ENCODE measurements around the gene MALAT1.

MALAT1 gene

DNA sequence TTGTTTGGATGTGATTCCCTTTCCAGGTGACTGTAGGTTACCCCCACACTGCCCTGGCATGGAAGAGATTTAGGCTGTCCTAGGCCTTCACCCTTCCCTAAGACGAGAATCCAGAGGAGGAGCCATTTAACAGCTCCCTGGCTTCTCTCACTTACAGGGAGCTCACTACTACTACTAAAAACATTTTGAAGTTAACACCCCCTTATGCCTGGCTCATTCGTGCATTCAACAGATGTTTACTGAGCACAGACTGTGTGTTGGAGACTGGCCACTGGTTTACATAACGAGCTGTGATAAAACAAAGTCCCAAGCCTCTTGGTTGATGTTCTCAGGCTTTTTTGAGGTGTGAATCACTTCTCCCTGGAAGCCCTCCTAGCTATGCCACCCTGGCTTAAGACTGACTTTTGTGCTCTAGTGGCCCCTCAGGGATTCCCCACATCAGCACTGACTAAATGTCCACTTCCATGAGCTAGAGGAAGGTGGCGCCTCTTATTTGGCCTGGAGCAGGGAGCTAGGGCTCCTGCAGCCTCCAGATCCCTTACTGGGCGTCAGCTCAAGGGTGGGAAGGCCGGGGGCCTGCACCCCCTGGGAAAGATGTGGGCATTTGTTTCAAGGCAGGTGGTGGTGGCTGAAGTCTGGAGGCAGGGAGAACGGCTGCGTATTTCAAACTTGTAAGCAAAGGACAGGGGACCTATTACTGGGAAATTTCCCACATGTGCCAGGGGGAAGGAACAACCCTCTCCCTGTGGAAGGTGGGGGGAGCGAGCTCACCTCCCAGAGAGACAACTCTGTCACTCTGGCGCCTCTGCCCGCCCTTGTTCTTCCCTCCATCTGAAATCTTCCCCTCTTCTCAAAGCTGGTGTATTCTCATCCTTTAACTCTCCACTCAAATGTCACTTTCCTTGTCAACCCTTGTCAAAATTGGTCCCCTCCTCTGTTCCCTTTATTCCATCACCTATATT lies 19.4 kb upstream of the MALAT1 start:
- no peak for DNase-seq

DNA sequence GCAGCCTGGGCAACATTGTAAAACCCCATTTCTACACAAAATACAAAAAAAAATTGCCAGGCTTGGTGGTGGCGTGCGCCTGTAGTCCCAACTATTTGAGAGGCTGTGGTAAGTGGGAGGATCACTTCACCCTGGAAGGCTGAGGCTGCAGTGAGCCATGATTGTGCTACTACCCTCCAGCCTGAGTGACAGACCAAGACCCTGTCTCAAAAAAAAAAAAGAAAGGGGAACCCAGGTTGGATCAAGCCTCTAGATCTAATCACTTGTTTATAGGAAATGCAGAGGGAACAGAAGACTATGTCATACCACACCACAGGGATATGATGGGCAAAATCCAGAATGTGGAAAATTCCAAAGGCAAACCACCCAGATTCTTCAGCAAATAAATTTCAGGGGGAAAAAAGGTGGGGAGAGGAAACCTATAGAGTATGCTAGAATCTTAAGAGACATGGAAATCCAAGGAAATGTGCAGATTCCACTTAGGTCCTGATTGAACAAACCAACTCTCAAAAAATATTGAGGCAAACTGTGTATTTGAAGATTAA lies 16.5 kb upstream of the MALAT1 start:
- no peak for DNase-seq

DNA sequence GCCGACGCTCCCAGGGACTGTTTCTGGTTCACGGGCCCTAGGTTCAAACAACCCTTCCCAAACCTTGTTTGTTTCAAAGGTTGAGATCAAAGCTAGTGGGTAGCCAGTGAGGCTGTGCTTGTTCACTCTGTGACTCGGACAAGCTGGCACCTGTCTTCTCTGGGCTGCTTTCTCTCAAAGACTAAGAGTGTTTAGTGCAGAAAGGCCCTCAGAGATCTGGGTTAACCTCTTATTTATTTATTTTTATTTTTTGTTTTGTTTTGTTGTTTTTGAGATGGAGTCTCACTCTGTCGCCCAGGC lies 13.0 kb upstream of the MALAT1 start:
- no peak for DNase-seq

DNA sequence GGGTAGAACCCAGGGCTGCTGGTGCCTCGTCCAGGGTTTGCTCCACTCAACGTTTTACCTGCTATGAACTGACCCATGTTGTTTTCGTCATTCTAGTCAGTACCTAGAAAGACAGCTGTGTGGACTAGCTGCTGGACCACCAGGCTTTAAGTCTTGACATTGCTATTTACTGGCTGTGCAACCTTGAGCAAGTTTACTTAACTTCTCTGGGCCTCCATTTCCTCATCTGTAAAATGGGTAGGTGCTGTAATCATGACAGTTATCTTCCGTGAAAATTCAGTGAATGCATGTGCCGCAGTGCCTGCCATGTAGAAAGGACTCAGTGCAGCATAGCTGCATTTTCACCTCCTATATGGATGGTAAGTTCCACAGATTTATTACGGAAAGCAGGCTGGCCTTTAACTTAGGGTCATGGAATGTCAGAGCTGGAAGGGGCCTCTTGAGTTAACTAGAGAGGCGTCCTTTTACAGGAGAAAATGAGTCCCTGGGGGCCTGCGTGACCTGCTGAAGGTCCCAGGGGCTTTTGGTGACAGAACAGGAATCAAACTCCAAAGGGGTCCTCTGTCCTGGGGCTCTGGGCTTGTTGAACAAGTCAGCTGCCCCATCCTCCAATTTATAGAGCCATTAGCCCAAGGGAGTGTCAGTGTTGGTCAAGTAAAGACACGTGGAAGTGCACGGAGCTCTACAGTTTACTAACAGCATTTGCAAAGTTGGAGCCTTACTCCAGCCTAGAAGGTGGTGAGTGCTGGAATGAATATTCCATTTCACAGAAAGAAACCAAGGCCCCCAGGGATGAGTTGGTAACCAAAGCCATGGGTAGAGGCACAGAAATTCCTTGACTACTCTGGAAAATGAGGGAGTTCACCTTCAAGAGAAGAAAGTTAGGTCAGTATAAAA lies 12.0 kb upstream of the MALAT1 start:
- DNase-seq: no peak

DNA sequence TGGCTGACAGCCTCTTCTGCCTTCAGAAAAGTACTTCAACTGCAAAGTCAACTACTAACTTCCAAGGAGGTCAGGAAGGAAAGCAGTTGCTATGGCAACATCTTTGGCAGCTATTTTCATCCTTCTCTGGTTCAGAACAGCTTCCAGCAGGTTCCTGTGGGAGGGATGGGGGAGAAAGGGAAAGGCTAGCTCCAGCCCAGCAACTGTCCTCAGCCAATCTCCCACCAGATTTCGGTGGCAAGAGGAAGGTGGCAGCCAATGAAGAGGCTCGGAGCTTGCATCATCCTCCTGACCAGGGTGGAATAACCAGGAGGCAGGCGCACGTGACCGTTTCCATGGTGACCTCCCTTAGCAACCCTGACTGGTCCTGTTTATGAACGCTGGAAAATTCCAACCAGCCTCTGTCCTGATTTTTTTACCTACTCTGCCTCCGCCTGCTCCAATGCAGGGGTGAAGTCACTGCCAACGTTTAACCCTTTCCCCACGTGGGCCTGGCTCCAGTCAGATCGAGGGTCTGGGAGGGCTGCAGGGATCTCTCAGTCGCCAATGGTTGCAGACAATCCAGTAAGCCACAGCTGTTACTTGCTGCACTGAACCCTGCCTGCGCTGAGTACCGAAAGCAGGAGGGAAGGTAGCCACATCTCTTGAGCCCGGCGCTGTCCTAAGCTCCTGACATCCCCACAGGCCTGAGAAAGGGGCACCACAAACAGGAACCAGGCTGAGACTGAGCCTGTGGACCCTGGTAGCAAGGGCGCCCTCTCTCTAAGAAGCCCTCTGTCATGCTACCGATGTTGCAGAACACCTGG lies 11.2 kb upstream of the MALAT1 start:
- DNase-seq: peak; percentile 37

DNA sequence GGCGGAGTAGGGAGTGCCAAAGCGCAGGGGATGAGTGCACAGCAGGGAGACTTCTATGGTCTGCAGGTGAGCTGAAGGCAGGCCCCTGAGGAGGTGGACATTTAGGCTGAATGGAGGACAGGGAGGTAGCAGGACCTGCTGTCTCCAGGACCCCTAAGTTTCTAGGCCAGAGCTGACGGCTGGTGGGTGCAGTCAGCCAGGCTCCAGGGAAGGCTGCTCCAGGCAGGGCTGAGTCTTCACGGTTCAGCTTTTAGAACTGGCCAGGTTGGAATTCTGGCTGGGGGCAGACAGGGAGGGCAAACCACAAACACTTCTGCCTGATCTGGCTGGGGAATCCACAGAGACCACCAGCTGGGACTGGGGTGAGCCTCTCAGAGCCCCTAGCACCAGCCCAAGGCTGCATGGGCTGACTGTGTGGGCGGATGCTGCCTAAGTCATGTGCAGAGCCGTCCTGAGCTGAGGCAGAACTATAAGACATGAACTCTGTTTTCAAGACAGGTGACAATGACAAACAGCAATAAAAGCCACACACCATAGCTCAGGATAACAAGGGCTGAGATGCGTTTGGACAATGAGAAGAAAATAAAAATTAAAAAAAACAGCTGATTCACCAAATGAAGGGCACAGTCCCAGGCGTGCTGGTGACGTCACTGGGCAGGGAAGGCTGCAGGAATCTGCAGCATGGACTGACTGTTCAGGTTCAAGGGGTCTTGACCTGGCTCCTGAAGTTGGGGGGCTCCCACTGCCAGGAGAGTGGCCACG lies 10.4 kb upstream of the MALAT1 start:
- no peak for DNase-seq

DNA sequence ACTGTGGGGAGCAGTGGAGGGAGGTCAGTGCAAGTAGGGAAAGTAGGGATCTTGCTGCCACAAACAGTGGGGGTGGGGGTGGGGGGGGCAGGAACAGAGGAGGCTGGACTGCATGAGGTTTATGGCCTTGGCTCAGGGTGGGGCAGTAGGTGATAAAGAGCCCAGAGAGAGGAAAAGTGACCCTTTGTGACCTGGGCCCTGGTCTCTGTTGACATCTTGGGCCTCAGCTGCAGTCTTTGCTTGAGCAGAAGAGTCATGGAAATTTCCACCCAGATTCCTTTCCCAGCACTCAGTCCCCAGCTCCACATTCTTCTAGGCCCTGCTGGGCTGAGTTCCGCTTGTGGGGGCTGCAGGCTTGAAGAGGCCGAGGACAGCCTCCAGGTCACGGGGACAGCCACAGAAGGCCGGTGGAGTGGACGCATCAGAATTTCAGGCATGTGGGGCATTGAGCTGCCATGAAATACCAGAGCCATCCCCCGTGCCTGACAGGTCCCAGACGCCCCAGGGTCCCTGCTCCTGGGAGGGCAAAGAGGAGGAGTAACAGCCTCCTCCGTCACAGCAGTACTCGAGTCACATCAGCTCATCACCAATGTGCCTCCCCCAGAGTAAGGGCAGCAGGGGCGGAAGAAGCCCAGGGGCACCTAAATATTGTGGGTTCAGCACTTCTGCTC lies 9.7 kb upstream of the MALAT1 start:
- no peak for DNase-seq

DNA sequence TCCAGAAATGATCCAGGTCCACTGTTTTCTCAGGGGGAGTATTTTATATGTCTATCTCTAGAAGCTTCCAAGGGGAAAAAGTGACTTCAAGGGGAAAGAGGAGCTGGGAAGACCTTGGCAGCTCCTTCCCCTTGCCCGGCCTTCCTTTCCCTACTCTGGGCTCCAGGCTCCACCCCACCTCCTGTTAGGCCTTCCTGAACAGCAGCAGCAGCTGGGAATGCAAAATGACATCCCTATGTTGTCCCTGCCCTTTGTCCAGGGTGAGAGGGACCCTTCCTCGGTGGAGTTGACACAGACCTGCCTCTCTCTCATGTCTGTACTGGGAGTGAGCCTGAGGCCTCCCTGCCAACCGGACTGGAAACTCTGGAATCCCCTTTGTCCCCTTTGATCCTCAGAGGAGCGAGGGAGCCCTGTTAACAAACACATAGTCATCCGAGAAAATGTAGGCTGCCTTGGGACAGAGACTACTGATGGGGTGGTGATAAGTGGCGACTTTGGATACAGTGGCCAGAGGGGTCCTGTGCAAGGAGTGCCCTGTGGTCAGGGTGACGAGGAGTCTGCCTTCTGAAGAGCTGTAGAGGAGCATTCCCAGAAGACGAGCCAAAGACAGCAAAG lies 9.0 kb upstream of the MALAT1 start:
- no peak for DNase-seq

DNA sequence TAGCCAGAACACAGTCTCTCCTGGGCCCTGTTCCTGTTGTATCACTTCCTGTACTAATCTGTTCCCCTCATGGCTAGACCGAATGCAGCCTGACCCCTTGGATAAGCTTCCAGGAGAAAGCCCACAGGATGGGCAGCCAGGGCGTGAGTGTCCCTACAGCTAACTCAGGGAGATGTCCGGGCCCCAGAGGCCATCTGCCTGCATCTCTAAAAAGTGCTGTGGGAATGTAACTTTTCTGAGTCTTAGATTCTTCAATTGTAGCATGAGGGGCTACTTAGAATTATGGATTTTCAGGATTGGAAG lies 7.7 kb upstream of the MALAT1 start:
- no peak for DNase-seq

DNA sequence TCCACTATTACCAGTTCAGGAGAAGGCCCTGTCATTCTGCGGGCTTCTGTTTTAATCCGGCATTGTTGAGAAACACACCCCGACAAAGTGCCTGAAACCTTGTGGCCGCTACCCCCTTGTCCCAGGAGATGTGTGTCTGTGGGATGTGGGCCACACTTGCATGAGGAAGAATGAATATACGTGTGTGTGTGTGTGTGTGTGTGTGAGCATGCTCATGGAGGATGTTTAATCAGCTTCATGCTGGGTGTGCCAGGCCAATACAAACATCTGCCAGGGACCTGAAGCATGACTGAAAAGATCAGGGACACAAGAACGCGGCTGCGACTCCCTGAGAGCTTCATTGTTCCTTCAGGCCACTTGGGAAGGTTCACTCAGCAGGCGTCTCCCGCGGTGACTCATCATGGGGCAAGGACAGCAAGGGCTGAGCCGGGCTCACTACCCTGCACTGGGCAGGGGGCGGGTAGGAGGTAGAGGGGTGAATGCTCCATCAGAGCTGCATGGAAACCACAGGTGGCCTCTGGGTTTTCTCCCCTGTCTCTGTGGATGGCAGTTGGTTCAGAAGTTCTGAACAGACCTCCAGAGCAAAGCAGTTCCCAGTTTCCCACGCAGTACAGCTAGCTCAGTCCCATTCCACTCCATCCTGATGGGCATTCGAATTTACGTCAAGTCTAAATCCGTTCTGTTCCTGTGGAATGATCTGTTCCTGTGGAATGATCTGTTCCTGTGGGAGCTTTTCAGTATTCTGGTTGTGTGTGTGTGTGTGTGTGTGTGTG lies 7.0 kb upstream of the MALAT1 start:
- no peak for DNase-seq

DNA sequence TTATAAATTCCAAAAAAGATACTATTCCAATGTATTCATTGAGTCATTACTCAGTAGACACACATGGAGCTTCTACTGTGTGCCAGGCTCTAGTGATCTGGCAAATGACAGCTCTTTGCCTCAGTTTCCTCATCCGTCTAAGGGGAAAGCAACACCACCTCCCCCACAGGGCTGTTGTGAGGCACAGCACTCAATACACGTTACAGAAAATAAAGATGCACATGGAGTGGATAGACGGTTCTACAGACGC lies 6.5 kb upstream of the MALAT1 start:
- no peak for DNase-seq

DNA sequence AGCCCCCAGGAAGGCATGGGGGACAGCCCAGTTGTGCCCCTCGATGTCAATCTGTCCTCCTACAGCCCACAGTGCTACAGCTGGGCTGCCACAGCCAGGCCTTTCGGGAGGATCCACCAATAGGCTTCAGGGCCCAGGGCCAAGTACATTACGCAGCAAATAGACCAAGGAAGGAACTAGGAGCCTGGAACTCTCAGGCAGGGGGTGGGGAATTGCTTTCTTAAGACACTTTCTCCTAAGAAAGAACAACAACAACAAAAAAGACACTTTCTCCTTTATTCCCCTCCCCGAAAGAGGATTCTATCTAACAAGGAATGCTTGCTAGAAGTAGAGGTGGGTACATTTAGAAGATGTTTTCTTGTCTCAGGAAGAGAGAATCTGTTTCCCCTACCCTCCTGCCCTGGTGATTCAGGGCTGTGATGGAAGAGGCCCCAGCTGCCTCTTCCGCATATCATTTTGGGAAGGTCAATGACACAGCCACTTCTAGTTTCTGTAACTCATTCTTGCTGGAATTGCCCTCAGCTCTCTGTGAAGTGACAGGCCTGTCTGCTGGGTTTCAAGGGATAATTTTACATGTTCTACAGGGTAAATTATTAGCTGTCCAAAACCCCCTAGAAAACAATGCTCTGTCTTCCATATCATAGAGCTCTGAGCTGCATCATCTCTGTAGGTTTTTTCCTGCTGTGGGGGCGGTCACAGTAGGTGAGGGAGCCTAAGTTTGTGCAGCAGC lies 6.0 kb upstream of the MALAT1 start:
- DNase-seq: no peak

DNA sequence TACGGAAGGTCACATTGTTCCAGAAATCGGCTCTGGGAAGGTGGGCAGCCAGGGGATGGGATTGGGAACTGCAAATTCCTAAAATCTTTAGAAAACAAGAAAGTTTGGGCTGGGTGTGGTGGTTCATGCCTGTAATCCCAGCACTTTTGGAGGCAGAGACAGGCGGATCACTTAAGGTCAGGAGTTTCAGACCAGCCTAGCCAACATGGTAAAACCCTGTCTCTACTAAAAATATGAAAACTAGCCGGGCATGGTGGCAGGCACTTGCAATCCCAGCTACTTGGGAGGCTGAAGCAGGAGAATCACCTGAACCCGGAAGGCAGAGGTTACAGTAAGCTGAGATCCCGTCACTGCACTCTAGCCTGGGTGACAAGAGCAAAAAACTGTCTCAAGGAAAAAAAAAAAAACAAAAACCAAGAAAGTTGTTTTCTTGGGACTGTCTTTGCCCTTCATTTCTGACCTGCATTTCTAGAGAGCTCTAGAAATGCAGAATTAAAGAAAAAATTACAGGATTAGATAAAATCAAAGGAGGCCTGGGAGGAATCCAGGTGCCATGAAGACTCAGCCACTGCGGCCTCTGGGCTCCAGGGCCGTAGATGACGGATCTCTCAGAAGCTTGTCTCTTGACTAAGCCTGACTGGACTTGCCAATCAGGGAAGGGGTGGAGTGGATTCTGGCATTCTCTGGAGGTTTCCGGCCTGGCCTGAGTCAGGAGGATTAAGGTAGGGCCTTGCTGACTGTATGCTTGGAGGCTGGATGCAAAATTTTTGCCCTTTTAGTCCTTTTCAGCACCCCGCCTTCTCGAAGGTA lies 5.3 kb upstream of the MALAT1 start:
- no peak for DNase-seq

DNA sequence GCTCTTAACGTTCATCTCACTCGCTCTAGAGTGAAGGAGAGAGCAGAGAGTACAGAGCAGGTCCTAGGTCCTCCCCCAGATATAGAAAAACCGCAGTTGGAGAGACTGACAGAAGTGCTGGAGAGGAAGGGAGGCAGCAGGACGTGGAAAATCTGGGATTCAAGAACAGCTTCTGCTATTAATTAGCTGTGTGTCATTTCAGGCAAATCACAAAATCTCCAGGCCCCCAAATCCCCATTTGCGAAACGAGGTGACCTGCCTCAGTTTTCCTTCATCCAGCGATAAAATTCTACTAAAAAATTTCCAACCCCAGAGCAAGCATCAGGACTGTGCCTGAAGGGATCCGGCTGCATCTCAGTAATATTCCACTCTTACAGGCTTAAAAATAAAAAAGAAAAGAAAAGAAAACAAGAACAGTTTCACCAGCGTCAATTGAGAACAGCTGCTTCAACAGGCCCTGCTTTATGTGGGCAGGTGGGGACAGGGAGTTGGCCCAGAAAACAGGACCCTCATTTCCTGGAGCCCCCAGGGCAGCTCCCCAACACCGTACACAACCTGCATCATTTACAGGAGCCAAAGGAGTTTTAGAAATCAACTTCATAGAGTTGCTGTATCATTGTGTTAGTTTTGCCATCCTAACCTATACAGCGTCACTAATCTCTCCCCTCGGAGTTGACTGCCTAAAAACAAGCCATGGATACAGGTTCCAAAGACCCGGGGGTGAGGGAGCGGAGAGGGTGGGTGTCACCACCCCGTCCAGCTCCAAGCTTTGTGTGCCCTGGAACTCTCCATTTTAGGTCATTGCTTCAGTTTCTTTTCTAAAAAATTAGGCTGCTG lies 2.3 kb upstream of the MALAT1 start:
- no peak for DNase-seq

DNA sequence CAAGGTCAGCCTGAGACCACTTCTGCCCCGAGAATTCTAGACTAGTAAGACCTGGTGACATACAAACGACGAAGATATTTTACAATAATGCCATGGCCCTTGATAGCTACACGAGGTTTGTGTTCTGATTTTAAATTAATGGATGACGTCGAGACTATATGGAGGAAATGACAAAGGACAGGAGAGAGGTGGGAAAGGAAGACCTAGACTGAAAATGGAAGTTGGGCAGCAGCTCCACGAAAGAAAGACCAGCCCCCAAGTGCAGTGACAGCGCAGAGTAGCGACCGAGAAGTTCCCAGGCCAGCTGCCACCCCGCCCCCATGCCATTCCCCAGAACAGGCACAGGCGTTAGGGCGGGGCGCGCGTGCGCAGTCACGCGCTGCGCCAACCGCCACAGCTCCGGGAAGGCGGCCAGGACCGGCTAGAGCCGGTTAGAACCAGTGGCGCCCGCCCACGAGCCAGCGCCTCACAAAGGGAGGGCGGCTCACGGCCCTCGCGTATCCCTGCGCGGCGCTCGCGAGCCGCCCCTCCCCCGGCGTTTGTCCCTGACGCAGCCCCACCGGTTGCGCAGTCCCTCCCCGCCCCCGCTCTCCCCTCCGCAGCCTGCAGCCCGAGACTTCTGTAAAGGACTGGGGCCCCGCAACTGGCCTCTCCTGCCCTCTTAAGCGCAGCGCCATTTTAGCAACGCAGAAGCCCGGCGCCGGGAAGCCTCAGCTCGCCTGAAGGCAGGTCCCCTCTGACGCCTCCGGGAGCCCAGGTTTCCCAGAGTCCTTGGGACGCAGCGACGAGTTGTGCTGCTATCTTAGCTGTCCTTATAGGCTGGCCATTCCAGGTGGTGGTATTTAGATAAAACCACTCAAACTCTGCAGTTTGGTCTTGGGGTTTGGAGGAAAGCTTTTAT lies 1.5 kb upstream of the MALAT1 start:
- DNase-seq: peak; percentile 86

DNA sequence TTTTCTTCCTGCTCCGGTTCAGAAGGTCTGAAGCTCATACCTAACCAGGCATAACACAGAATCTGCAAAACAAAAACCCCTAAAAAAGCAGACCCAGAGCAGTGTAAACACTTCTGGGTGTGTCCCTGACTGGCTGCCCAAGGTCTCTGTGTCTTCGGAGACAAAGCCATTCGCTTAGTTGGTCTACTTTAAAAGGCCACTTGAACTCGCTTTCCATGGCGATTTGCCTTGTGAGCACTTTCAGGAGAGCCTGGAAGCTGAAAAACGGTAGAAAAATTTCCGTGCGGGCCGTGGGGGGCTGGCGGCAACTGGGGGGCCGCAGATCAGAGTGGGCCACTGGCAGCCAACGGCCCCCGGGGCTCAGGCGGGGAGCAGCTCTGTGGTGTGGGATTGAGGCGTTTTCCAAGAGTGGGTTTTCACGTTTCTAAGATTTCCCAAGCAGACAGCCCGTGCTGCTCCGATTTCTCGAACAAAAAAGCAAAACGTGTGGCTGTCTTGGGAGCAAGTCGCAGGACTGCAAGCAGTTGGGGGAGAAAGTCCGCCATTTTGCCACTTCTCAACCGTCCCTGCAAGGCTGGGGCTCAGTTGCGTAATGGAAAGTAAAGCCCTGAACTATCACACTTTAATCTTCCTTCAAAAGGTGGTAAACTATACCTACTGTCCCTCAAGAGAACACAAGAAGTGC lies 661 bp upstream of the MALAT1 start:
- no peak for DNase-seq

DNA sequence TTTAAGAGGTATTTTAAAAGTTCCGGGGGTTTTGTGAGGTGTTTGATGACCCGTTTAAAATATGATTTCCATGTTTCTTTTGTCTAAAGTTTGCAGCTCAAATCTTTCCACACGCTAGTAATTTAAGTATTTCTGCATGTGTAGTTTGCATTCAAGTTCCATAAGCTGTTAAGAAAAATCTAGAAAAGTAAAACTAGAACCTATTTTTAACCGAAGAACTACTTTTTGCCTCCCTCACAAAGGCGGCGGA lies 193 bp upstream of the MALAT1 start:
- DNase-seq: no peak
